GM19455 (cell line): ENCODE results near the gene KIF5A.
"Not testable (repeated sequence)": the region's sequence is repeated elsewhere in the genome, so short reads cannot be mapped to it uniquely, and the experiment has no call there.

ENCODE experiments used
- ATAC-seq: cut with Tn5 transposase; IDR thresholded peaks from one replicate; pipeline ENCODE4 v1.9.1; 2021; ENCODE audit not compliant: unreplicated experiment

KIF5A gene

DNA sequence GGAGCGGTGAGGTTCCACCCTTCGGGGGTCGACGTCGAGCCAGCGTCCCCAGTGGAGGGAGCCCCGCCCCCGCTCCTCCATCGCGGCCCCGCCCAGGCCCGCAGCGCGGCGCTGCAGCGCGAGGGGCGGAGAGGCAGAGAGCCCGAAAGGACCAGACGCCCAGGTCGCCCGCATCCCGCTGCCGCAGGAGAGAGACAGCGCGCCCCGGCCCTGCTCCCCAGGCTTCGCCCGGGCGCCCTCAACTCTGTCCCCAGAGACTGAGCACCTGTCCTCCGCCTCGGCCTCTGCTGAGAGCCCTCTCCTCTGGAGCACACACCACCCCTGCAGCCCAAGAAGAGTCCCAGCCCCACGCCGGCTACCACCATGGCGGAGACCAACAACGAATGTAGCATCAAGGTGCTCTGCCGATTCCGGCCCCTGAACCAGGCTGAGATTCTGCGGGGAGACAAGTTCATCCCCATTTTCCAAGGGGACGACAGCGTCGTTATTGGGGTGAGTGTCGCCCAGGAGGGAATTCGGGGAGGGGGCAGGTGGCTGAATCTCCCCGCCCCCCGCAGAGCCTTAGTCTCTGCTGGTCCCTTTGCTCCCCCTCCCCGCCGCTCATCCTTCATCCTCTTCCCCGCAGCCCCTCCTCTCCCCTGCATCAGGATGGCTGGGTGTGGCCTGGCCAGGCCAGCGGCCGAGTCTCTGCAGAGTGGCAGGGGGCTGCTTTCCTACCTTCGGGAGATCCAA is at the start of gene KIF5A:
Gene KIF5A, plus strand, starts transcription at position 136 of the 732 bp plus-strand sequence. Its CDS starts 228 bp downstream, at position 364.
- ATAC-seq, result no peak

DNA sequence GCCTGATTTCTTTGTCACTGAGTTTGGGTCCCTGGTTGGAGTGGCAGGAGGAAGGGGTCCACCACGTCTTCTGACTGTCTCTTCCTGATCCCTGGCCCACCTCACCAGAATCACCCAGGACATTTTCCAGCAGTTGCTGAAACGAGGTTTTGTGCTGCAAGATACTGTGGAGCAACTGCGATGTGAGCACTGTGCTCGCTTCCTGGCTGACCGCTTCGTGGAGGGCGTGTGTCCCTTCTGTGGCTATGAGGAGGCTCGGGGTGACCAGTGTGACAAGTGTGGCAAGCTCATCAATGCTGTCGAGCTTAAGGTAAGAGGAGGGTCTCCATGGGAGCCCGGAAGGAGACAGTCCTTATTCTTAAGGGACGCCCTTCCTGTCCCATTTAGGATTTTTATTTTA is 49.6 kb upstream of the KIF5A start:
- no peak for ATAC-seq

DNA sequence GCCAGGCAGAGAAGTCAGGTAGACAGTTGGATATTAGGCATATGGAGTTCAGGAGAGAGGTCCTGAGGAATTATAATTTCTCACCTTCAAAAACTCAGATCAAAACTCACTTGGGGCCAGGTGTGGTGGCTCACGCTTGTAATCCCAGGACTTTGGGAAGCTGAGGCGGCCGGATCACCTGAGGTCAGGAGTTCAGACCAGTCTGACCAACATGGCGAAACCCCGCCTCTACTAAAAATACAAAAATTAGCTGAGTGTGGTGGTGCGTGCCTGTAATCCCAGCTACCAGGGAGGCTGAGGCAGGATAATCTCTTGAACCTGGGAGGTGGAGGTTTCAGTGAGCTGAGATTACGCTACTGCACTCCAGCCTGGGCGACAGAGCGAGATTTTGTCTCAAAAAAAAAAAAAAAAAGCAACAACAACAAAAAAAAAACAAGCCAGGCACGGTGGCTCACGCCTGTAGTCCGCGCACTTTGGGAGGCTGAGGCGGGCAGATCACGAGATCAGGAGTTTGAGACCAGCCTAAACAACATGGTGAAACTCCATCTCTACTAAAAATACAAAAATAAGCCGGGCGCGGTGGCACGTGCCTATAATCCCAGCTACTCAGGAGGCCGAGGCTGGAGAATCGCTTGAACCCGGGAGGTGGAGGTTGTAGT is 47.4 kb upstream of the KIF5A start:
- ATAC-seq, result not testable (repeated sequence)

DNA sequence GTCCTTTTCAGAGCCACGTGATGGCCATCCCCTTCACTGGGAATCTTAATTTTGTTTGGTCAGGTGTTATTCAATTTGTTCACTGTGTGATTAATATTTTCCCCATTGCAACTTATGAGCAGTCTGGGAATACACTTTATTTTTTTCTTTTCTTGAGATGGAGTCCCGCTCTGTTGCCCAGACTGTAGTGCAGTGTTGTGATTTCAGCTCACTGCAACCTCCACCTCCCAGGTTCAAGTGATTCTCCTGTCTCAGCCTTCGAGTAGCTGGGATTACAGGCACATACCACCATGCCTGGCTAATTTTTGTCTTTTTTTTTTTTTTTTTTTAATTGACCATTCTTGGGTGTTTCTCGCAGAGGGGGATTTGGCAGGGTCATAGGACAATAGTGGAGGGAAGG is 43.3 kb upstream of the KIF5A start:
- not testable (repeated sequence) for ATAC-seq

DNA sequence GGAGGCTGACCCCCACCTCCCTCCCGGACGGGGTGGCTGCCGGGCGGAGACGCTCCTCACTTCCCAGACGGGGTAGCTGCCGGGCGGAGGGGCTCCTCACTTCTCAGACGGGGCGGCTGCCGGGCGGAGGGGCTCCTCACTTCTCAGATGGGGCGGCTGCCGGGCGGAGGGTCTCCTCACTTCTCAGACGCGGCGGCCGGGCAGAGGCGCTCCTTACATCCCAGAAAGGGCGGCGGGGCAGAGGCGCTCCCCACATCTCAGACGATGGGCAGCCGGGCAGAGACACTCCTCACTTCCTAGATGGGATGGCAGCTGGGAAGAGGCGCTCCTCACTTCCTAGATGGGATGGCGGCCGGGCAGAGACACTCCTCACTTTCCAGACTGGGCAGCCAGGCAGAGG is 42.0 kb upstream of the KIF5A start:
- ATAC-seq, result not testable (repeated sequence)

DNA sequence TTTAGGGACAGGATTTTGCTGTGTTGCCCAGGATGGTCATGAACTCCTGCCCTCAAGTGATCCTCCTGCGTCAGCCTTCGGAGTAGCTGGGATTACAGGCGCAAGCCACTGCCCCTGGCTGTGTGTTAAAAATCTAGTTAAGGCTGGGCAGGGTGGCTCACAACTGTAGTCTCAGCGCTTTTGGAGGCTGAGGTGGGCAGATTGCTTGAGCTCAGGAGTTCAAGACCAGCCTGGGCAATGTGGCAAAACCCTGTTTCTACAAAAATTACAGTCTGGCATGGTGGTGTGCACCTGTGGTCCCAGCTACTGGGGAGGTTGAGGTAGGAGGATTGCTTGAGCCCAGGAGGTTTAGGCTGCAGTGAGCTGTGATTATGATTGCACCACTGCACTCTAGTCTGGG is 38.7 kb upstream of the KIF5A start:
- ATAC-seq, result no peak

DNA sequence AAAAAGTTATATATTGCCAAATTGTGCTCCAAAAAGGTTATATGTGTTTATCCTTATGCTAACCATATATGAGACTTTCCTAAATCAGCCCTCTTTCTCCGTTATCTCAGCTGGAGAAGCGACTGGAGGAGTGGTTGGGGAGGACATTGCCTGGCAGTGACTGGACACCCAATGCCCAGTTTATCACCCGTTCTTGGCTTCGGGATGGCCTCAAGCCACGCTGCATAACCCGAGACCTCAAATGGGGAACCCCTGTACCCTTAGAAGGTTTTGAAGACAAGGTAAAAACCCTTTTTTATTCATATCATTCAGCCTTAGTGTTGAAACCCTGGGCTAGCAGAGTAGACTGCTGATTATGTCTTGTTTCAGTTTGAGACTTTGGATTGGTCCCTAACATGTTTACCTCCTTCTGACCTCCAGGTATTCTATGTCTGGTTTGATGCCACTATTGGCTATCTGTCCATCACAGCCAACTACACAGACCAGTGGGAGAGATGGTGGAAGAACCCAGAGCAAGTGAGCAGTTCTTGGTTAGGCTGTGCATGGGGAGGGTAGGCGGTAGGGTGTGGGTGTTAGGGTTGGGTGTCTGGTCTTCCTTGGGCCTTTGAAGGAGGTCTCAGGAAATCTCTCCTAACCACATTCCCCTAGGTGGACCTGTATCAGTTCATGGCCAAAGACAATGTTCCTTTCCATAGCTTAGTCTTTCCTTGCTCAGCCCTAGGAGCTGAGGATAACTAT is 38.1 kb upstream of the KIF5A start:
- no peak for ATAC-seq

DNA sequence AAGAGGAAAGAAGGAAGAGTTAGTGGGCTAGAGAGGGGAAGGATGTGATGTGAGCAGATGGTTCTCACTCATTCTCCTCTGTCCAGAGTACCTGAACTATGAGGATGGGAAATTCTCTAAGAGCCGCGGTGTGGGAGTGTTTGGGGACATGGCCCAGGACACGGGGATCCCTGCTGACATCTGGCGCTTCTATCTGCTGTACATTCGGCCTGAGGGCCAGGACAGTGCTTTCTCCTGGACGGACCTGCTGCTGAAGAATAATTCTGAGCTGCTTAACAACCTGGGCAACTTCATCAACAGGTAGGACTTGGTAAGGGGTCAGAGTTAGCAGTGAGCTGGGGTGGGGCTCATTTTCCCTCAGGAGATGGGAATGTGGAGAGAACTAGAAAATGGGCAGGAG is 37.2 kb upstream of the KIF5A start:
- ATAC-seq, result no peak

DNA sequence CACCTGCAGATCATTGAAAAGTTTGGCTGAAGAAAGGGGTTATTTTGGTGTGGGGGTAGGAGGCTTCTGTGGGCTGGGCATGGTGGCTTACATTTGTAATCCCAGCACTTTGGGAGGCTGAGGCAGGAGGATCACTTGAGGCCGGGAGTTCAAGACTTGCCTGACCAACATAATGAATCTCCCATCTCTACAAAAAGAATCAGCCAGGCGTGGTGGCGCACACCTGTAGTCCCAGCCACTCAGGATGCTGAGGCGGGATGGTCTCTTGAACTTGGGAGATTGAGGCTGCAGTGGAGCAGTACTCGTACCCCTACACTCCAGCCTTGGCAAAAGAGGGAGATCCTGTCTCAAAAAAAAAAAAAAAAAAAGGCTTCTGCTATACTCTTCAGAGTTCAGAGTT is 36.6 kb upstream of the KIF5A start:
- ATAC-seq, result no peak

DNA sequence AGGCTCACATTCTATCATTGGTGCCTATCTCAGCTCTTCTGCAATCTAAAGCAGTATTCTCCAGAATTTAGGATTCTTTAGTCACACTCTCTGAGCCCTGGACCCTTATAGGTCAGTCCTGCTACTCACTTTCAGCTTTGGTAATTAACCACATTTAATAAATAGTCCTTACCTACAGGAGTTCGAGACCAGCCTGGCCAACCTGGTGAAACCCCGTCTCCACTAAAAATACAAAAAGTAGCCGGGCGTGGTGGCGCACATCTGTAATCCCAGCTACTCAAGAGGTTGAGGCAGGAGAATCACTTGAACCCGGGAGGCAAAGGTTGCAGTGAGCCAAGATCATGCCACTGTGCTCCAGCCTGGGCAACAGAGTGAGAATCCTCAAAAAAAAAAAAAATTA is 36.2 kb upstream of the KIF5A start:
- ATAC-seq, result not testable (repeated sequence)

DNA sequence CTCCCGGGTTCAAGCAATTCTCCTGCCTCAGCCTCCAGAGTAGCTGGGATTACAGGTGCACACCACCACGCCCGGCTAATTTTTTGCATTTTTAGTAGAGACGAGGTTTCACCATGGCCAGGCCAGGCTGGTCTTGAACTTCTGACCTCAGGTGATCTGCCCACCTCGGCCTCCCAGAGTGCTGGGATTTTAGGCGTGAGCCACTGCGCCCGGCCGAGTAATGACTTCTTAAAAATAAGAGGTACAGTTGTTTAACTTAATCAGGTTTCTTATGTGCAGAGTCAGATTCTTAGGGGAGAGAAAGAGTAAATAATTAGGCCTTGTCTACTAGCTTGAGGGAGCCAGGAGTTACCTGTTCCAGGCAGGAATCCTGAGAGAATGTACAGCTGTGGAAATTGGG is 35.6 kb upstream of the KIF5A start:
- not testable (repeated sequence) for ATAC-seq

DNA sequence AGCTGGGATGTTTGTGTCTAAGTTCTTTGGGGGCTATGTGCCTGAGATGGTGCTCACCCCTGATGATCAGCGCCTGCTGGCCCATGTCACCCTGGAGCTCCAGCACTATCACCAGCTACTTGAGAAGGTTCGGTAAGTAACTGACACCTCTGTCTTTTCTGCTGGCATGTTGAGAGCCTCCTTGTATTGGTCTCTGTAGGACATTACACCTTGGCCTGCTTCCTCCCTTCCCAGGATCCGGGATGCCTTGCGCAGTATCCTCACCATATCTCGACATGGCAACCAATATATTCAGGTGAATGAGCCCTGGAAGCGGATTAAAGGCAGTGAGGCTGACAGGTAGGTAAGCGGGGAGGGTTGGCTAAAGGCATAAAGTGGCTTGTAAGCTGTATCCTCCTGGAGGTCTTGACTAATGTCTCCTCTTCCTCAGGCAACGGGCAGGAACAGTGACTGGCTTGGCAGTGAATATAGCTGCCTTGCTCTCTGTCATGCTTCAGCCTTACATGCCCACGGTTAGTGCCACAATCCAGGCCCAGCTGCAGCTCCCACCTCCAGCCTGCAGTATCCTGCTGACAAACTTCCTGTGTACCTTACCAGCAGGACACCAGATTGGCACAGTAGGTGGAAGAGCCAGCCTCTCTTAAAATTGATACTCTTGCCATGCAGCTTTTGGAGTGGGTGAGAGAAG is 35.0 kb upstream of the KIF5A start:
- ATAC-seq, result no peak

DNA sequence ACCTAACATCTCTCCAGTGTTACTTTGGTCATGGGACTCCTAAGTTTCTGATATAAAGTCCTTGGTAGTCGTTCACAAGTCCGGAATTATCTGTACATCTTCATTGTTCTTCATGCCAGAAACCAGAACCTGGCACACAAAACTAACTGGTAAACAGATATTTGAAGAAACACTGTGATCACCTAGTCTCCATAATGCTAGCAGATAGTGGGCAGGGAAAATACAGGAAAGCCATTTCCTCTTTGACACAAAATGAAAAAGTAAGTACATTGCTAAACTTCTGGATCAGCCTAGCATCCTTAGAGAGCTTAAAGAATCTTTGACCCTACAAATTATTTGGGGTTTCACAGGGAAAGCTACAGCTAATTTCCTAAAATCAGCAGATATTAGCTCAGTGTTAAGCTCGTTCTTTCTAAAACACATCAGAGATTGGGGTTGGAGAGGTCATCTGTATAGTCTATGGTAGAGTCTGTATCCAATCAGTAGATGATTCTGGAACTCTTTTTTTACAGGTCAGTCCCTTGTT is 34.4 kb upstream of the KIF5A start:
- ATAC-seq, result no peak

DNA sequence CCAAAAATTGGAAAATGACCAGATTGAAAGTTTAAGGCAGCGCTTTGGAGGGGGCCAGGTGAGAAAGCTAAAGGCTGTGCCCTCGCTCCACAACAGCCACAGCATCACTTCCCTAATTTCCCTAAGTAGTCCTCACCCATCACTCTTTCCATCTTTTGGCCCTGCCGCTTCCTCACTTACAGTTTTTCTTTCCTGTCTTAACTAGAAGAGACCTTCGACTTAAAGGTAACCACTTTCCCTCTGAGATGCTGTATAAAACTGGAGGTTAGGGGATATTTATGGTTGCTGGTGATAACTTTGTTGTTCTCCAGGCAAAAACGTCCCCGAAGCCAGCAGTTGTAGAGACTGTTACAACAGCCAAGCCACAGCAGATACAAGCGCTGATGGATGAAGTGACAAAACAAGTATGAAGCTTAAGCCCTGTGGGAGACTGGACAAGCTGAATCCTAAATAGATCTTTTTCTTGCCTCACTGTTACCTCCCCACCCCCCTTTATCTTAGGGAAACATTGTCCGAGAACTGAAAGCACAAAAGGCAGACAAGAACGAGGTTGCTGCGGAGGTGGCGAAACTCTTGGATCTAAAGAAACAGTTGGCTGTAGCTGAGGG is 33.8 kb upstream of the KIF5A start:
- ATAC-seq, result no peak

DNA sequence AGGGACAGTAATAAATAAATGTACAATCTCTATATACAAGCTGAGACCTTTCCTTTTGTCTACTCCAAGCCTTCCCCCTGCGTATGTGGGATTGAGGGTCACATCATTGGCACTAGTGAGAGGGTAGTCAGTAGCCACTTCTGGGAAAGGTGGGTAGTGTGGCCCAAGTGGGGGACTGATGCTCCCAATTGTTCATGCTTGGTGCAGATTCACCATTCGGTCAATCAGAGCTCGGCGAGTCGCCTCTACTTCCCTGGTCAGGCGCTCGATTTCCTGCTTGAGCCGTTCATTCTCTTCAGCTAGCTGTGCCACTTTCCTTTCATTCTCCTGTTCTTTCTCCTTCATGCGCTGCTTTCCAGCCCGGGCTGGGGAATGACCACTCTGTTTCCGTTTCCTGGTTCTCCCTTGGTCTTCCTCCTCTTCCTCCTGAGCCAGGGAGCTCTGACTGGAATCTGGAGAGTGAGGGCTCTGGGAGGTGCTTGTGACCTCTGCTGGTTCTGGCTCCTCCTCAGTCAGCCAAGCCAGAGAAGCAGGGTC is 33.2 kb upstream of the KIF5A start:
- ATAC-seq, result no peak

DNA sequence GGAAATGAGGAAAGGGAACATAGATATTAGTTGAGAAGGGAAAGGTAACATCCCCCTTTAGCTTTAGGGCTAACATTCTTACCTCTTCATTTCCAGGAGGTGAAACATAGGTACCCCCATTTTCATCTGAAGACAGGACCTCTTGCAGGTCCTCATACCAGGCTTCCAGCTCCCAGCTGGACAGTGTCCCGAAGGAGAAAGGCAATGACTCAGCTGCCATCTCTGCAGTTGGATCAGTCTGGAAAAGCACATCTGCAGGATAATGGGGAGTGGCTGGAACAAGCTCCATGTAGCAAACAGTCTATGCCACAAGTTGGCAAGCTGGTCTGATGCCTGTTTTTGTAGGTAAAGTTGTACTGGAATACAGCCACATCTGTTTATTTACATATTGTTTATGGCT is 32.7 kb upstream of the KIF5A start:
- no peak for ATAC-seq

DNA sequence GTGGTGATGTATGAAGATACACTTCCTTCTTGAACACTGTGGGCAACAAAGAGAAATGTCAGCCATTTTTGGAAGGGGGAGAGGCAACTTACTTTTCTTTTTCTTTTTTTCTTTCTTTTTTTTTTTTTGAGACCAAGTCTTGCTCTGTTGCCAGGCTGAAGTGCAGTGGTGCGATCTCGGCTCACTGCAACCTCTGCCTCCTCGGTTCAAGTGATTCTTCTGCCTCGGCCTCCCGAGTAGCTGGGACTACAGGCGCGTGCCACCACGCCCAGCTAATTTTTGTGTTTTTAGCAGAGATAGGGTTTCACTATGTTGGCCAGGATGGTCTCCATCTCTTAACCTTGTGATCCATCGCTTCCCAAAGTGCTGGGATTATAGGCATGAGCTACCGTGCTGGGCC is 32.1 kb upstream of the KIF5A start:
- not testable (repeated sequence) for ATAC-seq

DNA sequence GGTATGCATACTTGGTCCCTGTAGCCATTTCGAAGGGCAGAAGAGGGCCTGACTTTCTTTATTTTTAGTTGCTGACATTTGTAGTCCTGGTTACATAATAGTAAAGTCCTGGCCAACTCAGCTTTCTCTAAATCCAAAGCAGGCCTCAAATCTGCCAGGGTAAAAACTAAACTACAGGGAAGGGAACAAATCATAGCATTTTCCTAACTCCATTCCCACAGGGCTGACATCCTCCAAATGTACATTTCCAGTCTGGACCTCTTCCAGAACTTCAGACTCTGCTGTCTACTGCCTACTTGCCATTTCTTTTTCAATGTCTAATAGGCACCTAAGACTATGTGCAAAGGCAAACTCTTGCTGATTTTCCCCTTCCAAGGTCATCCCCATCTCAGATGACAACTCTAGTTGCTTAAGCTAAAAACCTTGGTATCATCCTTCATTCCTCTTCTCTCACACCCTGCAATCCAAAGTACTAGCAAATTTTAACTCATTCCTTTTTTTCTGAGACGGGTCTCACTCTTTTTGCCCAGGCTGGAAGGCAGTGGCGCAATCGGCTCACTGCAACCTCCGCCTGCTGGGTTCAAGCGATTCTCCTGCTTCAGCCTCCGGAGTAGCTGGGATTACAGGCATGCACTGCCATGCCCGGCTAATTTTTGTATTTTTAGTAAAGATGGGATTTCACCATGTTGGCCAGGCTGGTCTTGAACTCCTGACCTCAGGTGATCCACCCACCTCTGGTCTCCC is 31.5 kb upstream of the KIF5A start:
- no peak for ATAC-seq

DNA sequence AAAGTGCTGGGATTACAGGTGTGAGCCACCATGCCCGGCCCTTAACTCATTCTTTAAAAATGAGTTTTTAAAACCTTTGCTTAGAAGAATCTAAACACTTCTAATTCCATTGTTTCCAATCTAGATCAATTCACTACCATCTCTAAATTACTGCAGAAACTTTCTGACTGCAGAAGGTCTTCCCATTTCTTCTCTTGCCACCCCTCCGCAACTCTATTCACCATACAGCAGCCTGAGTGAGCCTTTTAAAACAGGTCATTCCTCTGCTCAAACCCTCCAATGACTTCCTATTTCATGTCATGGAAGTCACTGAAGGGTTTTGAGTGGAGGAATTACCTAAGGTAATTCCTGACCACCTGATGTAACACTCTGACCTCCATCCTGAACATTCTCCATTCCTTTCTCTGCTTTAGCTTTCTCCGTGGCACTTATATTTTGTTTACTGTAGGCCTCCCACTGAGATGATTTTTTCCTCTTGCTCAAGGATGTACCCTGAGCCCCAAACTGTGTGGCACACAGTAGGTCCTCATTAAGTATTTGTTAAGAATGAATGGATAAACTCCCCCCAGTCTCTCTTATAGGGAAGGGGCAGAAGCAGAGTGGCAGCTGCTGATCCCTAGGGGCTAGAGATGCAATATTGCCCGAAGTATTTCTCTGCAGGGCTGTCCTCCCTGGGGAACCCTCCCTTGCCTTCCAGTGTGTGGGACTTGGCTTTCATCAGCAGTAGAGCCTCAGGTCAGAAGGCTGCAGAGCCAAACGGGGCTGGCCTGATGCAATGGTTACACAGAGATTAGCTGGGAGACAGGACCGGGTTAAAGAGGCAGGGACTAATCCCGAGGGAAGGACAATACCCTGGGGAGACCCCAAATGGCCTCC is 30.7 kb upstream of the KIF5A start:
- ATAC-seq, result no peak
